ENCODE data around the gene GRM5.
A peak's percentile ranks its signal among the peaks of the same experiment; 100 is the strongest.
"Not testable (repeated sequence)": the region's sequence is repeated elsewhere in the genome, so short reads cannot be mapped to it uniquely, and the experiment has no call there.

The GRM5 gene

DNA sequence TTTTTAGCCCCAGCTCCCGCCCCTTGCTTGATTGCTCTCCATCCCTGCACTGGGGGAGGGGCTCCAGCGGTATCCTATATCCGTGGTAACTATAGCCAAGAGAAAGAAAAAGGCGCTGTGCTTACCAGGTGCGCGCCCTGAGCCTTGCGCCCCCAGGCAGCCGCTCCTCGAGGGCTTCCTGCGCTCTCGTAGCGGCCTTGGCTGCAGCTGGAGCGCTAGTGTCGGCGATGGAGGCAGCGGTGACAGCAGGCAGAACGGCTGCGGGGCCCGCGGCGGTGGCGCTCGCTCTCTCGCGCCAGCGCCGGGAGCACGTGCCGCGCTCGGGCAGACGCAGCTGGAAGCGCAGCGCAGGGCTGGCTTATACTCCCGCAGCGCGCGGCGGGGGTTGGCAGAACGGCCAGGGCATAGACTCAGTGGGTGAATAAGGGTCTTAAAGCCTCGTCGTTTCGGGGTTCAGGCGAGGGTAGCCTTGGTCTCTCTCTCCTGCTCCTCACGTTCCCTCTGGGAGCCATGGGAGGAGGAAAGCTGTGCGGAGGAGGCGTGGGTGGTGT is at the start of gene GRM5:
Gene GRM5, minus strand, starts transcription at position 332 of the 551 bp plus-strand sequence. CDS start 18,110 bp downstream, outside the sequence.
- not testable (repeated sequence) for H3K36me3 ChIP-seq (ENCODE audit: control insufficient read depth, insufficient read depth, low read length); H3K9me3 ChIP-seq (ENCODE audit: control insufficient read depth, insufficient read depth, low read depth, low read length); H3K9ac ChIP-seq (ENCODE audit: low read length); H3K27ac ChIP-seq (ENCODE audit: low read depth, low read length); H3K4me1 ChIP-seq (ENCODE audit: control insufficient read depth, insufficient read depth, low read length)
- peaks cover 63% of the 10 kb centered on the region for H3K27me3 ChIP-seq (ENCODE audit: control insufficient read depth, insufficient read depth, low read length)
- H3K4me3 ChIP-seq (ENCODE audit: low read depth, low read length) = peak within 1 kb of the TSS; percentile 49

DNA sequence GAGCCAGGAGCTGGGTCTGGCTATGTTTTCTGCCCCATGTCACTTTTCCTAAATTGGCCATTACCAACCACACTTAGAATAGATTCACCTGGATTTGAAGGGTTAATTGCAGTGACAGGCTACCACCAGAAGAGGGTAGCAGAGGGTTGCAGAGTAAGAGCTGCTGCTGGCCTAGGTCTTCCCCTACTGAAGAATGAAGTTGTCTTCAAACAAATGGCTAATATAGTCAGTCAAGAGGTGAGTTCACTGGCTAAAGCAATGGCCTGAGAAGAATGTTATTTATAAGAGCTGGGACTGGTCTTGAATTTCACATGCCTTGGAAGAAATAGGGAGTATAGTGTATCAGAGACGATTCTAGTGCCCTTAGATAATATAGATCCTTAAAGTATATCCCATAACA is 32.2 kb upstream of the GRM5 start:
- not testable (repeated sequence) for H3K4me1 ChIP-seq (ENCODE audit: control insufficient read depth, insufficient read depth, low read length); H3K36me3 ChIP-seq (ENCODE audit: control insufficient read depth, insufficient read depth, low read length); H3K27ac ChIP-seq (ENCODE audit: low read depth, low read length); H3K9ac ChIP-seq (ENCODE audit: low read length); H3K27me3 ChIP-seq (ENCODE audit: control insufficient read depth, insufficient read depth, low read length); H3K9me3 ChIP-seq (ENCODE audit: control insufficient read depth, insufficient read depth, low read depth, low read length); H3K4me3 ChIP-seq (ENCODE audit: low read depth, low read length)

GRCh38 chr11:89093806-89094205 is 28.0 kb upstream of the GRM5 start:
- not testable (repeated sequence) for H3K36me3 ChIP-seq (ENCODE audit: control insufficient read depth, insufficient read depth, low read length); H3K9ac ChIP-seq (ENCODE audit: low read length); H3K4me1 ChIP-seq (ENCODE audit: control insufficient read depth, insufficient read depth, low read length); H3K27me3 ChIP-seq (ENCODE audit: control insufficient read depth, insufficient read depth, low read length); H3K4me3 ChIP-seq (ENCODE audit: low read depth, low read length); H3K9me3 ChIP-seq (ENCODE audit: control insufficient read depth, insufficient read depth, low read depth, low read length); H3K27ac ChIP-seq (ENCODE audit: low read depth, low read length)

- H3K4me3 ChIP-seq (ENCODE audit: low read depth, low read length); H3K27me3 ChIP-seq (ENCODE audit: control insufficient read depth, insufficient read depth, low read length); H3K9ac ChIP-seq (ENCODE audit: low read length); H3K9me3 ChIP-seq (ENCODE audit: control insufficient read depth, insufficient read depth, low read depth, low read length); H3K4me1 ChIP-seq (ENCODE audit: control insufficient read depth, insufficient read depth, low read length); H3K27ac ChIP-seq (ENCODE audit: low read depth, low read length); H3K36me3 ChIP-seq (ENCODE audit: control insufficient read depth, insufficient read depth, low read length): not testable (repeated sequence)
Observed at GRCh38 chr11:89084951-89085350, 19.2 kb upstream of the GRM5 start.

DNA sequence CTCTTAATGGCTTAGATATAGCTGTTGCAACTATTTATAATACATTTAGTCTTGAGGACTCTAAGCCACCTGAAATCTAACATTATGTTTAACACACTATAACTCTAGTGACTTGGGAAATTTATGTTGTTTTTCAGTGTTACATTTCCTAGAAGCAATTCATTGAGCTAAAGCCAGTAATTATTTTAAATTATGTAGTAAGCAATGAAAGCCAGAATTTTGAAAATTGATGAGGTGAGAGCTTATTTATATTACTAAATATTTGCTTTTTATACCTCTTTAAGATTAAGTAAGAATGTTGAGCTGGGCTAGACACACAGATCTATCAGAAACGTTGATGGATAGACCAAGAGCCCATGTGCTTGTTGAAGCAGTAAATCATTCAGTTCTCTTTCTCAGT is 5.1 kb upstream of the GRM5 start:
- not testable (repeated sequence) for H3K9me3 ChIP-seq (ENCODE audit: control insufficient read depth, insufficient read depth, low read depth, low read length); H3K27ac ChIP-seq (ENCODE audit: low read depth, low read length); H3K36me3 ChIP-seq (ENCODE audit: control insufficient read depth, insufficient read depth, low read length); H3K4me3 ChIP-seq (ENCODE audit: low read depth, low read length); H3K4me1 ChIP-seq (ENCODE audit: control insufficient read depth, insufficient read depth, low read length); H3K9ac ChIP-seq (ENCODE audit: low read length)
- H3K27me3 ChIP-seq (ENCODE audit: control insufficient read depth, insufficient read depth, low read length) = peaks cover 22% of the 10 kb centered on the region

- no peaks in the 10 kb centered on the region for H3K36me3 ChIP-seq (ENCODE audit: control insufficient read depth, insufficient read depth, low read length)
- H3K9ac ChIP-seq (ENCODE audit: low read length) = no peak overlapping the region
- H3K9me3 ChIP-seq (ENCODE audit: control insufficient read depth, insufficient read depth, low read depth, low read length) = no peaks in the 10 kb centered on the region
- no peak overlapping the region for H3K27ac ChIP-seq (ENCODE audit: low read depth, low read length)
- H3K4me1 ChIP-seq (ENCODE audit: control insufficient read depth, insufficient read depth, low read length) = no peaks in the 10 kb centered on the region
- H3K27me3 ChIP-seq (ENCODE audit: control insufficient read depth, insufficient read depth, low read length) = peaks cover 59% of the 10 kb centered on the region
- no peak overlapping the region for H3K4me3 ChIP-seq (ENCODE audit: low read depth, low read length)
Observed at GRCh38 chr11:89067264-89067663, 1.5 kb upstream of the GRM5 start.

GRCh38 chr11:89065066-89065465 is 716 bp downstream of the GRM5 start:
- H3K36me3 ChIP-seq (ENCODE audit: control insufficient read depth, insufficient read depth, low read length) = no peaks in the 10 kb centered on the region
- H3K9me3 ChIP-seq (ENCODE audit: control insufficient read depth, insufficient read depth, low read depth, low read length) = no peaks in the 10 kb centered on the region
- peaks cover 63% of the 10 kb centered on the region for H3K27me3 ChIP-seq (ENCODE audit: control insufficient read depth, insufficient read depth, low read length)
- H3K4me3 ChIP-seq (ENCODE audit: low read depth, low read length) = peak overlapping the region; percentile 49; the same call in 1 of the 2 replicates
- H3K9ac ChIP-seq (ENCODE audit: low read length) = no peak overlapping the region
- no peaks in the 10 kb centered on the region for H3K4me1 ChIP-seq (ENCODE audit: control insufficient read depth, insufficient read depth, low read length)
- no peak overlapping the region for H3K27ac ChIP-seq (ENCODE audit: low read depth, low read length)

DNA sequence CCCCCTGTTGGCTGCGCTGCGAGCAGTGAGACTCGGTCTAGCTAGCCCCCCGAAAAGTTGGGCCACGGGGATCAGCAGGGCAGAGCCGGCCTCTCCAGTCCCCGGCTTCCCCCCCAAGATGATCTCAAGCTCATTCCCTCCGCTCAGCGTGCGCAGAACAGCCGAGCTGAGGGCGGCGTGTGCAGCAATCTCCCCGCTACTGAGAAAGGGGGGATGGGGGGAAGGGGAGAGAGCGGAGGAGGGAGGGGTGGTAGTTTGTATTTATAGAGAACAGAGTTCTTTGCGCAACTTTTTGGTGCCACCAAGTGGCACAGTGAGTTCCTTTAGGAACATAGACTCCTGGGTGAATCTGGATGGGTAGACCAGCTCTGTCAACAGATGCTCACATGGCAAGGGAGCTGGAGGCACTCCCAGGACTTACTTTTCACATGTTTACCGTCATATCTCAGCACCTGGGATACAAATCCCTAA is 2.3 kb downstream of the GRM5 start:
- not testable (repeated sequence) for H3K9ac ChIP-seq (ENCODE audit: low read length); H3K4me3 ChIP-seq (ENCODE audit: low read depth, low read length); H3K9me3 ChIP-seq (ENCODE audit: control insufficient read depth, insufficient read depth, low read depth, low read length); H3K27ac ChIP-seq (ENCODE audit: low read depth, low read length); H3K36me3 ChIP-seq (ENCODE audit: control insufficient read depth, insufficient read depth, low read length); H3K4me1 ChIP-seq (ENCODE audit: control insufficient read depth, insufficient read depth, low read length)
- H3K27me3 ChIP-seq (ENCODE audit: control insufficient read depth, insufficient read depth, low read length) = peaks cover 63% of the 10 kb centered on the region

- H3K4me3 ChIP-seq (ENCODE audit: low read depth, low read length); H3K9me3 ChIP-seq (ENCODE audit: control insufficient read depth, insufficient read depth, low read depth, low read length); H3K27ac ChIP-seq (ENCODE audit: low read depth, low read length); H3K9ac ChIP-seq (ENCODE audit: low read length); H3K36me3 ChIP-seq (ENCODE audit: control insufficient read depth, insufficient read depth, low read length); H3K4me1 ChIP-seq (ENCODE audit: control insufficient read depth, insufficient read depth, low read length): not testable (repeated sequence)
- peaks cover 60% of the 10 kb centered on the region for H3K27me3 ChIP-seq (ENCODE audit: control insufficient read depth, insufficient read depth, low read length)
Observed at GRCh38 chr11:89062771-89063298, 2.9 kb downstream of the GRM5 start.

GRCh38 chr11:89061839-89062238 is 3.9 kb downstream of the GRM5 start:
- not testable (repeated sequence) for H3K4me3 ChIP-seq (ENCODE audit: low read depth, low read length); H3K9me3 ChIP-seq (ENCODE audit: control insufficient read depth, insufficient read depth, low read depth, low read length); H3K9ac ChIP-seq (ENCODE audit: low read length); H3K4me1 ChIP-seq (ENCODE audit: control insufficient read depth, insufficient read depth, low read length); H3K36me3 ChIP-seq (ENCODE audit: control insufficient read depth, insufficient read depth, low read length); H3K27ac ChIP-seq (ENCODE audit: low read depth, low read length)
- H3K27me3 ChIP-seq (ENCODE audit: control insufficient read depth, insufficient read depth, low read length) = peaks cover 50% of the 10 kb centered on the region

- H3K27ac ChIP-seq (ENCODE audit: low read depth, low read length); H3K36me3 ChIP-seq (ENCODE audit: control insufficient read depth, insufficient read depth, low read length); H3K27me3 ChIP-seq (ENCODE audit: control insufficient read depth, insufficient read depth, low read length); H3K9me3 ChIP-seq (ENCODE audit: control insufficient read depth, insufficient read depth, low read depth, low read length); H3K9ac ChIP-seq (ENCODE audit: low read length); H3K4me1 ChIP-seq (ENCODE audit: control insufficient read depth, insufficient read depth, low read length); H3K4me3 ChIP-seq (ENCODE audit: low read depth, low read length): not testable (repeated sequence)
Observed at GRCh38 chr11:89057406-89057805, 8.4 kb downstream of the GRM5 start.

- H3K9me3 ChIP-seq (ENCODE audit: control insufficient read depth, insufficient read depth, low read depth, low read length) = no peaks in the 10 kb centered on the region
Observed at GRCh38 chr11:89052220-89052619, 13.6 kb downstream of the GRM5 start.

More at GRCh38 chr11:89052220-89052619, 13.6 kb downstream of the GRM5 start:
- no peak overlapping the region for H3K9ac ChIP-seq (ENCODE audit: low read length)
- no peaks in the 10 kb centered on the region for H3K4me1 ChIP-seq (ENCODE audit: control insufficient read depth, insufficient read depth, low read length)
- H3K36me3 ChIP-seq (ENCODE audit: control insufficient read depth, insufficient read depth, low read length) = no peaks in the 10 kb centered on the region
- no peak overlapping the region for H3K27ac ChIP-seq (ENCODE audit: low read depth, low read length)
- H3K4me3 ChIP-seq (ENCODE audit: low read depth, low read length) = no peak overlapping the region
- no peaks in the 10 kb centered on the region; the same call in 1 of the 2 replicates for H3K27me3 ChIP-seq (ENCODE audit: control insufficient read depth, insufficient read depth, low read length)
